Neural cell (in vitro differentiated cells): ENCODE data around the gene ATF5. TPM values are rescaled to one million over a fixed set of nuclear protein-coding genes. Genes with fewer than 3 reads are reported as not detected.

ENCODE experiments used
- H2AFZ ChIP-seq: fragments of 200-600, 300-800 bp; sonication (generic), shearing (Covaris generic); 2 replicates; pipeline ENCODE4 v1.6.0; 2014; ENCODE audit warnings: low read depth, mild to moderate bottlenecking, antibody characterized with exemption, low read length, moderate library complexity
- H3F3A ChIP-seq: fragments of 200-600 bp; shearing (Covaris generic); 2 replicates; pipeline ENCODE4 v1.6.1; 2016; ENCODE audit warnings: mild to moderate bottlenecking, moderate library complexity, mixed read lengths, antibody characterized with exemption, low read length; ENCODE audit not compliant: insufficient read depth, poor library complexity, severe bottlenecking
- H3K27ac ChIP-seq: fragments of 200-600, 300-800 bp; sonication (generic), shearing (Covaris generic); 2 replicates; pipeline ENCODE4 v1.5.1; 2014; ENCODE audit warnings: mild to moderate bottlenecking, low read length, moderate library complexity
- H3K27me3 ChIP-seq: fragments of 300-800, 200-600 bp; sonication (generic), shearing (Covaris generic); 2 replicates; pipeline ENCODE4 v1.6.0; 2014; ENCODE audit warnings: mild to moderate bottlenecking, low read depth, low read length, moderate library complexity; ENCODE audit not compliant: insufficient read depth
- H3K36me3 ChIP-seq: fragments of 300-800, 200-600 bp; sonication (generic), shearing (Covaris generic); 2 replicates; pipeline ENCODE4 v1.5.1; 2014; ENCODE audit warnings: mild to moderate bottlenecking, antibody characterized with exemption, low read length, moderate library complexity; ENCODE audit not compliant: insufficient read depth
- H3K4me2 ChIP-seq: fragments of 300-800, 200-600 bp; sonication (generic), shearing (Covaris generic); 2 replicates; pipeline ENCODE4 v1.6.0; 2014; ENCODE audit warnings: mild to moderate bottlenecking, low read length
- H3K4me3 ChIP-seq: fragments of 300-800, 200-600 bp; sonication (generic), shearing (Covaris generic); 2 replicates; pipeline ENCODE4 v1.5.1; 2014; ENCODE audit warnings: mild to moderate bottlenecking, low read length, moderate library complexity
- H3K79me2 ChIP-seq: fragments of 200-600 bp; shearing (Covaris generic); replicated peaks from 2 replicates; pipeline ENCODE4 v1.6.0; 2014; ENCODE audit warnings: mild to moderate bottlenecking, low read length, moderate library complexity; ENCODE audit not compliant: insufficient read depth
- H3K9ac ChIP-seq: fragments of 300-800, 200-600 bp; sonication (generic), shearing (Covaris generic); 2 replicates; pipeline ENCODE4 v1.6.1; 2016; ENCODE audit warnings: mild to moderate bottlenecking, low read length, mixed read lengths
- H3K9me2 ChIP-seq: fragments of 200-600 bp; shearing (Covaris generic); 2 replicates; pipeline ENCODE4 v1.6.1; 2016; ENCODE audit warnings: mild to moderate bottlenecking, low read length, mixed read lengths; ENCODE audit not compliant: insufficient read depth
- H3K9me3 ChIP-seq: fragments of 200-600, 300-800 bp; sonication (generic), shearing (Covaris generic); 2 replicates; pipeline ENCODE4 v1.6.1; 2016; ENCODE audit warnings: mild to moderate bottlenecking, mixed run types, low read length, moderate library complexity, mixed read lengths
- H4K20me1 ChIP-seq: fragments of 200-600 bp; shearing (Covaris generic); 2 replicates; pipeline ENCODE4 v1.6.1; 2016; ENCODE audit warnings: mild to moderate bottlenecking, mixed run types; ENCODE audit not compliant: insufficient read depth
- CTCF ChIP-seq: fragments of 450-650 bp; IDR thresholded peaks from 2 replicates; pipeline ENCODE4 v1.5.1; 2014; ENCODE audit warnings: antibody characterized with exemption, mild to moderate bottlenecking, moderate library complexity; ENCODE audit not compliant: poor library complexity, severe bottlenecking
- EP300 ChIP-seq: fragments of 450-650 bp; conservative IDR thresholded peaks from 2 replicates; pipeline ENCODE4 v1.6.1; 2014; ENCODE audit warnings: antibody characterized with exemption, mild to moderate bottlenecking, moderate library complexity; ENCODE audit not compliant: poor library complexity, severe bottlenecking
- EZH2 ChIP-seq: fragments of 200-600, 300-800 bp; shearing (Covaris generic), sonication (generic); IDR thresholded peaks from 2 replicates; pipeline ENCODE4 v1.6.1; 2014; ENCODE audit warnings: antibody characterized with exemption, low read length, borderline replicate concordance, mild to moderate bottlenecking; ENCODE audit not compliant: insufficient read depth, poor library complexity, severe bottlenecking
- MXI1 ChIP-seq: fragments of 450-650 bp; conservative IDR thresholded peaks from 2 replicates; pipeline ENCODE4 v1.6.1; 2014; ENCODE audit warnings: antibody characterized with exemption, mild to moderate bottlenecking; ENCODE audit not compliant: poor library complexity, severe bottlenecking
- POLR2AphosphoS5 ChIP-seq: IDR thresholded peaks from 2 replicates; pipeline ENCODE4 v1.6.1; 2012
- RAD21 ChIP-seq: fragments of 450-650 bp; conservative IDR thresholded peaks from 2 replicates; pipeline ENCODE4 v1.6.1; 2014; ENCODE audit warnings: antibody characterized with exemption, mild to moderate bottlenecking, moderate library complexity
- REST ChIP-seq: IDR thresholded peaks from 2 replicates; pipeline ENCODE4 v1.6.1; 2012; ENCODE audit warnings: borderline replicate concordance
- SMC3 ChIP-seq: fragments of 450-650 bp; conservative IDR thresholded peaks from 2 replicates; pipeline ENCODE4 v1.6.1; 2014; ENCODE audit warnings: antibody characterized with exemption, mild to moderate bottlenecking, moderate library complexity; ENCODE audit not compliant: poor library complexity
- TAF1 ChIP-seq: IDR thresholded peaks from 2 replicates; pipeline ENCODE4 v1.6.1; 2012; ENCODE audit warnings: low read depth
- polyA minus RNA-seq: library from RNA; depleted of rRNA, polyadenylated mRNA; stranded (reverse); fragments of >200 nt; gene quantifications from 2 replicates; pipeline ENCODE4 v1.2.3, GENCODE V29; 2014
- polyA plus RNA-seq: library from polyadenylated mRNA; depleted of rRNA; stranded (reverse); fragments of >200 nt; gene quantifications from 2 replicates; pipeline ENCODE4 v1.2.3, GENCODE V29; 2014

The ATF5 gene
- polyA plus RNA-seq (16.1 and 18.9 TPM in 2 replicates), polyA minus RNA-seq (8.6 and 11.0 TPM in 2 replicates)

- H3K9ac ChIP-seq = peak within 1 kb of the TSS; percentile 97
- no peaks in the 10 kb centered on the region for H3K36me3 ChIP-seq
- peak within 1 kb of the TSS; percentile 92 for H3K4me3 ChIP-seq
- peaks cover 45% of the 10 kb centered on the region for H3K79me2 ChIP-seq
- H3K9me3 ChIP-seq = no peaks in the 10 kb centered on the region
- peak within 1 kb of the TSS; percentile 59 for H2AFZ ChIP-seq
- H3F3A ChIP-seq = no peaks in the 10 kb centered on the region
- no peaks in the 10 kb centered on the region for H4K20me1 ChIP-seq
- no peaks in the 10 kb centered on the region for H3K9me2 ChIP-seq
- H3K4me2 ChIP-seq = peak within 1 kb of the TSS; percentile 68
- no peaks in the 10 kb centered on the region for H3K27me3 ChIP-seq
- TF ChIP-seq EZH2 (no peak), CTCF (no peak), SMC3 (no peak), TAF1 (no peak), POLR2AphosphoS5 (peak; percentile 54), EP300 (no peak), RAD21 (no peak), MXI1 (no peak), REST (peak; percentile 86)
- H3K27ac ChIP-seq = peak within 1 kb of the TSS; percentile 96
Measured at GRCh38 chr19:49929121-49929610, at the start of gene ATF5, which contains the start of gene NUP62. Gene ATF5 (plus strand): TSS chr19:49929205. CDS start chr19:49930851, 1,646 bp downstream. Gene NUP62 (minus strand): TSS chr19:49929504. CDS start chr19:49909807, 19,697 bp downstream.

- no peaks in the 10 kb centered on the region for H3K27me3 ChIP-seq
- no peak overlapping the region for H3K9ac ChIP-seq
- H4K20me1 ChIP-seq = no peaks in the 10 kb centered on the region
- H3K9me2 ChIP-seq = no peaks in the 10 kb centered on the region
- peaks cover 14% of the 10 kb centered on the region for H3K79me2 ChIP-seq
- no peak overlapping the region for H3K4me2 ChIP-seq
- no peak overlapping the region for H2AFZ ChIP-seq
- H3K27ac ChIP-seq = no peak overlapping the region
- H3K4me3 ChIP-seq = no peak overlapping the region
- H3F3A ChIP-seq = no peaks in the 10 kb centered on the region
- peaks cover 9% of the 10 kb centered on the region for H3K36me3 ChIP-seq
- TF ChIP-seq RAD21 (no peak), CTCF (no peak), EP300 (no peak), REST (no peak), EZH2 (no peak), TAF1 (no peak), POLR2AphosphoS5 (no peak), SMC3 (no peak), MXI1 (no peak)
- peaks cover 6% of the 10 kb centered on the region for H3K9me3 ChIP-seq
Measured at GRCh38 chr19:49879243-49879963, 49.6 kb upstream of the ATF5 start.
